Heart left ventricle (tissue), 16 donors: ENCODE data around the gene TMED8. TPM values are rescaled to one million over a fixed set of nuclear protein-coding genes. Genes with fewer than 3 reads are reported as not detected.

ENCODE experiments used
- ATAC-seq, 4 donors: fragments of 200-7000 bp; cut with Tn5 transposase; one replicate each; pipeline ENCODE4 v1.9.1; 2020 to 2022; ENCODE audit warnings: moderate library complexity in 4 of 4, mild to moderate bottlenecking in 3 of 4, moderate number of reproducible peaks in 1 of 4
- DNase-seq, 5 donors: peaks; one replicate each; pipeline ENCODE4 v3.0.0-alpha.2; 2020
- H3K27ac ChIP-seq, 12 donors: fragments of 200-600 bp; sonication (generic) in 4 of 12; one replicate each; pipeline versions ENCODE4 v1.5.0 to v1.8.0; 2016 to 2022; ENCODE audit warnings: mild to moderate bottlenecking in 2 of 12
- H3K27me3 ChIP-seq, 9 donors: fragments of 200-600 bp; sonication (generic) in 2 of 9; one replicate each; pipeline versions ENCODE4 v1.5.1 to v1.8.0; 2016 to 2022; ENCODE audit warnings: mild to moderate bottlenecking in 3 of 9
- H3K36me3 ChIP-seq, 9 donors: fragments of 200-600 bp; sonication (generic) in 2 of 9; one replicate each; pipeline versions ENCODE4 v1.5.0 to v1.8.0; 2018 to 2022; ENCODE audit warnings: mild to moderate bottlenecking in 2 of 9
- H3K4me1 ChIP-seq, 12 donors: fragments of 200-600 bp; sonication (generic) in 4 of 12; one replicate each; pipeline versions ENCODE4 v1.5.0 to v1.8.0; 2016 to 2022; ENCODE audit warnings: mild to moderate bottlenecking in 3 of 12
- H3K4me3 ChIP-seq, 12 donors: fragments of 200-600 bp; sonication (generic) in 4 of 12; one replicate each; pipeline versions ENCODE4 v1.5.0 to v1.8.0; 2017 to 2022; ENCODE audit warnings: mild to moderate bottlenecking in 9 of 12, moderate library complexity in 4 of 12
- H3K9me3 ChIP-seq, 12 donors: fragments of 200-600 bp; sonication (generic) in 4 of 12; one replicate each; pipeline versions ENCODE4 v1.5.0 to v1.8.0; 2016 to 2022; ENCODE audit warnings: mild to moderate bottlenecking in 1 of 12
- POLR2A ChIP-seq, 2 donors: fragments of 450-650 bp; IDR thresholded peaks; one replicate each; pipeline ENCODE4 v1.6.1; 2017; ENCODE audit warnings: antibody characterized with exemption in 2 of 2, mild to moderate bottlenecking in 2 of 2, moderate library complexity in 2 of 2
- WGBS, 4 donors: extraction: QIAGEN DNeasy Blood & Tissue Kit in 2 of 4; methylation state at CpG; one replicate each; pipeline versions ENCODE4 v1.1.5 to v1.1.7; 2013 to 2018; 5-methylcytosine and 5-hydroxymethylcytosine counted together
- intact Hi-C, 10 donors: fragments of 100-400 bp; cut with DNase I; formaldehyde crosslinking; loops; one replicate each; pipeline versions ENCODE4 v1.11.1 to v1.14.2; 2022
- polyA plus RNA-seq, 2 donors: library from polyadenylated mRNA; stranded (reverse); fragments of 200-250 nt; gene quantifications; one replicate each; pipeline ENCODE4 v1.2.3, GENCODE V29; 2013
- total RNA-seq, 9 donors: library from RNA; depleted of rRNA in 2 of 9; stranded (reverse); fragments of >200 nt in 2 of 9; fragmentation: NEBNext Ultra II Directional in 3 of 9; extraction: Animal tissue kit (Norgen Biotek cat#: 25700) in 3 of 9; gene quantifications; one replicate each; pipeline versions ENCODE4 v1.1.0 to v1.2.4, GENCODE V29; 2016 to 2023
- TF ChIP-seq, protein P1 (sequence below), 12 donors: fragments of 200-600 bp; sonication (generic) in 4 of 12; IDR thresholded peaks; one replicate each; pipeline versions ENCODE4 v1.5.0 to v1.8.0; 2018 to 2022; ENCODE audit warnings: antibody characterized with exemption in 12 of 12, mild to moderate bottlenecking in 5 of 12
- donor health status: ischemic (EF 13 %, LVEDD 7.1; RV severe dilation, severe dysfunction).
- donor health status: healthy with polysubstance abuse.
- donor health status: DM: no; HTN: yes; CAD: no.
- donor health status: DM: no; HTN: no; CAD: no.
- donor health status: ischemic (EF 25% LVEDD 6.9; RV normal size, moderate dysfunction).
- donor health status: ischemic (EF 25% LVEDD 5.7; RV mildly dilated, moderate dysfunction).
- donor health status: healthy.
- donor health status: DM: yes; HTN: yes; CAD: no.
- donor health status: ischemic (EF 35%, LVEDD 5.7; RV mildly dilated, moderate dysfunction).
- donor health status: nonischemic (EF 11% LVEDD 7.7; RV severe dilation, severe dysfunction).
- donor health status: DM: yes; HTN: yes; CAD: no.
- donor health status: PGD.
- donor health status: ischemic (EF 29% LVEDD 5.4; RV normal size, mild dysfunction).
- donor health status: nonischemic (EF 23%, LVEDD 6.1; RV moderate dilation, normal function).

Gene TMED8
- total and polyA plus RNA-seq, 11 donors: 1.5 to 9.5 (median 7.1) TPM

DNA sequence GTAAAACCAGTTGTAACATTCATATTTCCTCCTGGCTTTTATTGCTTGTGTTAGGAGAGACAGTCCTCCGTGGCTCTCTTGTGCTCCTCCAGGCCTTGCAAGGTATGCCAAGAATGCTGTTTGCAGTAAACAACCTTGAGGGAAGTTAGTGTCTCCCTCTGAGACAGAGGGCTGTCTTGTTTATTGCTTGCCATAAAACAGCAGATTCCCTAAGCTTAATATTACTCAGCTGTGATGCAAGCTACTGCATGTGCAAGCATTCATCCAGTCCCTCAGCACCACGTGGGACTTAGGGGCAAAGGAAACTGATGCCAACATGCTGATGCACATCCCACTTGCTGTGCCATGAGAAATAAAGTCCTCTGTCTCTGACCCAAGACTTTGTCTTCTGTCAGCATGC is 62.9 kb downstream of the TMED8 start:
- 25 to 32% (median 29%) methylated on average over 2 of the region's 2 CpGs for WGBS, 4 donors
- Histone ChIP-seq H3K4me3 (no peak overlapping the region), H3K36me3 (peaks cover 0 to 10% (median 0%) of the 10 kb centered on the region in 9 donors), H3K9me3 (no peaks in the 10 kb centered on the region), H3K27ac (peak overlapping the region in 1 of 12 donors; percentile 60), H3K4me1 (peaks cover 0 to 42% (median 15%) of the 10 kb centered on the region in 12 donors), H3K27me3 (no peaks in the 10 kb centered on the region)
- DNase-seq: no peak
- intact Hi-C loops: loop anchor here in 8 of 10 donors (2.0 to 10.0 kb wide), 6 partner anchors 159 to 442 kb away; no protein-coding TSS in a partner anchor
- ATAC-seq: no peak
- TF ChIP-seq POLR2A (IDR thresholded peaks at IDR 0.05): no peak
- TF ChIP-seq, protein P1, sequence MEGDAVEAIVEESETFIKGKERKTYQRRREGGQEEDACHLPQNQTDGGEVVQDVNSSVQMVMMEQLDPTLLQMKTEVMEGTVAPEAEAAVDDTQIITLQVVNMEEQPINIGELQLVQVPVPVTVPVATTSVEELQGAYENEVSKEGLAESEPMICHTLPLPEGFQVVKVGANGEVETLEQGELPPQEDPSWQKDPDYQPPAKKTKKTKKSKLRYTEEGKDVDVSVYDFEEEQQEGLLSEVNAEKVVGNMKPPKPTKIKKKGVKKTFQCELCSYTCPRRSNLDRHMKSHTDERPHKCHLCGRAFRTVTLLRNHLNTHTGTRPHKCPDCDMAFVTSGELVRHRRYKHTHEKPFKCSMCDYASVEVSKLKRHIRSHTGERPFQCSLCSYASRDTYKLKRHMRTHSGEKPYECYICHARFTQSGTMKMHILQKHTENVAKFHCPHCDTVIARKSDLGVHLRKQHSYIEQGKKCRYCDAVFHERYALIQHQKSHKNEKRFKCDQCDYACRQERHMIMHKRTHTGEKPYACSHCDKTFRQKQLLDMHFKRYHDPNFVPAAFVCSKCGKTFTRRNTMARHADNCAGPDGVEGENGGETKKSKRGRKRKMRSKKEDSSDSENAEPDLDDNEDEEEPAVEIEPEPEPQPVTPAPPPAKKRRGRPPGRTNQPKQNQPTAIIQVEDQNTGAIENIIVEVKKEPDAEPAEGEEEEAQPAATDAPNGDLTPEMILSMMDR (IDR thresholded peaks at IDR 0.05): no peak

DNA sequence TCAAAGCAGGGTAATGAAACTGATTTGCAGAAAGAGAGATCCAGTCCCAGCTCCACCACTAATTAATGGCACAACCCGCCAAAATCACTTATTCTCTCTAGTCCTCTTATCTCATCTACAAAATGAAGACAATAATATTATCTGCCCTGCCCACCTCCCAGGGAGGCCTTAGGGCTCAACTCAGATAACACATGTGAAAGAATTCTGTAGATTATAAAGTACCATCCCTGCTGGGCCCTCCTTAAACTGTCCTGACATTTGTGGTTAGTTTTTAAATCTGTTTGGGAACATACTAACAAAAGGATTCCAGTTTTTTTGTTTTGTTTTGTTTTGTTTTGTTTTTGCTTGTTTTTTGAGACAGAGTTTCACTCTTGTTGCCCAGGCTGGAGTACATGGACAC is 63.5 kb downstream of the TMED8 start:
- intact Hi-C loops: loop anchor here in 7 of 10 donors (5.0 to 10.0 kb wide), 5 partner anchors 159 to 441 kb away; no protein-coding TSS in a partner anchor
- 37 to 77% (median 51%) methylated on average over 1 of the region's 1 CpG for WGBS, 4 donors
- peaks cover 0 to 10% (median 0%) of the 10 kb centered on the region in 9 donors for H3K36me3 ChIP-seq
- no peaks in the 10 kb centered on the region for H3K9me3 ChIP-seq
- no peak for DNase-seq
- ATAC-seq: no peak
- H3K27me3 ChIP-seq: no peaks in the 10 kb centered on the region
- H3K4me1 ChIP-seq: peaks cover 0 to 41% (median 14%) of the 10 kb centered on the region in 12 donors
- TF ChIP-seq, protein P1 (IDR thresholded peaks at IDR 0.05): no peak
- no peak for TF ChIP-seq POLR2A (IDR thresholded peaks at IDR 0.05)
- peak overlapping the region in 1 of 12 donors; percentile 60 for H3K27ac ChIP-seq
- H3K4me3 ChIP-seq: no peak overlapping the region

DNA sequence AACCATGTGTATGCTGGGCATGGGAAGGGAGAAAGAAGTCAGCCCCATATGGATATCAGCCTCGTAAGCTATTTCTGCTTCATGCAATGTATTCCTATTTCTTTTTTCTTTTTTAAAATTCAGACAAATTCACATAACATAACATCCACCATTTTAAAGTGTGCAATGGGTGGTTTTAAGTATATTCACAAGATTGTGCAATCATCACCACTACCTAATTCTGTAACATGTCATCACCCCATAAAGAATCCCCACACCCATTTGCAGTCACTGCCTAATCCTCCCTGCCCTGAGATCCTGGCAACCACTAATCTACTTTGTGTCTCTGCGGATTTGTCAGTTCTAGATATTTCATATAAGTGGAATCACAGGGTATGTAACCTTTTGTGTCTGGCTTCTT is 65.7 kb downstream of the TMED8 start:
- Histone ChIP-seq H3K4me3 (no peak overlapping the region), H3K4me1 (peaks cover 0 to 32% (median 15%) of the 10 kb centered on the region in 12 donors), H3K27me3 (no peaks in the 10 kb centered on the region), H3K36me3 (peaks cover 0 to 10% (median 0%) of the 10 kb centered on the region in 9 donors), H3K9me3 (no peaks in the 10 kb centered on the region), H3K27ac (no peak overlapping the region)
- WGBS, 4 donors: 74 to 84% (median 78%) methylated on average over 2 of the region's 2 CpGs
- ATAC-seq (no peak), DNase-seq (no peak)
- TF ChIP-seq, protein P1 (IDR thresholded peaks at IDR 0.05): no peak
- TF ChIP-seq POLR2A (IDR thresholded peaks at IDR 0.05): no peak
- intact Hi-C loops: loop anchor here in 7 of 10 donors (5.0 to 10.0 kb wide), 5 partner anchors 156 to 439 kb away; no protein-coding TSS in a partner anchor

DNA sequence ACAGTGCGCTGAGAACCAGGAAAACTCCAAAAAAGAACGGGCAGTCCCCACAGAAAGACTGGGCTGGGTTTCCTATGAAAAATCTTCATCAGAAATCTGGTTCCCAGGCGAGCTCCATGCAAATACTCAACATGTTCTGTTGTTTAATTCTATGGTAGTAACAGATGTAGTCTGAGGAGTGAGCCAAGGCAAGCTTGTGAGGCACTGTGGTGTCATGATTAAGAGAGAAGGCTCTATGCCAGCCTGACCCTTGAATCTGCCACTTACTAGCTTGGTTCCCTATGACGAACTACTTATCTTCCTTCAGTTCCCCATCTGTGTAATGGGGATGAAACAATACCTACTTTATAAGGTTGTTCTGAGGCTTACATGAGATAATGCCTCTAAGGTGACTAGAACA is 66.9 kb downstream of the TMED8 start:
- intact Hi-C loops: loop anchor here in 7 of 10 donors (5.0 to 10.0 kb wide), 5 partner anchors 155 to 438 kb away; no protein-coding TSS in a partner anchor
- Histone ChIP-seq H3K4me3 (no peak overlapping the region), H3K27ac (no peak overlapping the region), H3K27me3 (no peaks in the 10 kb centered on the region), H3K36me3 (peaks cover 0 to 22% (median 9%) of the 10 kb centered on the region in 9 donors), H3K4me1 (peaks cover 0 to 24% (median 10%) of the 10 kb centered on the region in 12 donors), H3K9me3 (no peaks in the 10 kb centered on the region)
- TF ChIP-seq POLR2A (IDR thresholded peaks at IDR 0.05): no peak
- TF ChIP-seq, protein P1 (IDR thresholded peaks at IDR 0.05): no peak
- WGBS, 4 donors: 74 to 84% (median 82%) methylated on average over 4 of the region's 4 CpGs
- ATAC-seq (no peak), DNase-seq (no peak)
